Left colon (tissue), 2 donors: ENCODE results near the gene OCIAD1. TPM values are rescaled to one million over a fixed set of nuclear protein-coding genes. Genes with fewer than 3 reads are reported as not detected.
"Not testable (repeated sequence)": the region's sequence is repeated elsewhere in the genome, so short reads cannot be mapped to it uniquely, and the experiment has no call there.

Experiments used
- ATAC-seq: fragments of 200-7000 bp; cut with Tn5 transposase; one replicate; pipeline ENCODE4 v1.9.1; 2020; ENCODE audit warnings: mild to moderate bottlenecking, moderate library complexity
- DNase-seq, 2 donors: peaks; one replicate each; pipeline ENCODE4 v3.0.0-alpha.2; 2020
- intact Hi-C, 2 donors: fragments of 100-400 bp; cut with DNase I in 1 of 2; cut with micrococcal nuclease in 1 of 2; formaldehyde crosslinking; loops; one replicate each; pipeline versions ENCODE4 v1.11.2 to v1.14.0; 2022; cut with DNase I, micrococcal nuclease
- long read RNA-seq: library from polyadenylated mRNA; unstranded; transcript quantifications from one replicate; pipeline ENCODE4 v2.0.0, GENCODE V29; 2021
- total RNA-seq, 2 donors: library from RNA; stranded (reverse); fragmentation: NEBNext Ultra II Directional; extraction: Animal tissue kit (Norgen Biotek cat#: 25700); gene quantifications; one replicate each; pipeline ENCODE4 v1.2.1, GENCODE V29; 2021
- donor health status: DM: no; HTN: no; CAD: no.
- donor health status: DM: yes; HTN: yes; CAD: no.

Gene OCIAD1
- 100 to 1,000 TPM; 123 to 129 TPM for total RNA-seq
- long read RNA-seq, transcript OCIAD1-201 (9 exons, 1,414 nt), result major isoform, 21 of 42 reads
- long read RNA-seq, transcript OCIAD1-202 (9 exons, 1,594 nt), result minor isoform, 9 of 42 reads
- long read RNA-seq, partial matches to known transcripts, result 5 of 42 reads
- long read RNA-seq, other reads (novel, unspliced or antisense), result 7 of 42 reads

GRCh38 chr4:48830706-48831531, at the start of gene OCIAD1:
Gene OCIAD1 (plus strand): TSS chr4:48831088. CDS start chr4:48832625, 1,537 bp downstream.
- DNase-seq (peak; percentile 96 to 99), ATAC-seq (peak; percentile 99)
- intact Hi-C loops, result loop anchor here in 1 of 2 donors (10.0 kb wide), 1 partner anchor 46 kb away; the partner anchor contains the start of gene FRYL

- intact Hi-C loops, result loop anchor here in 1 of 2 donors (10.0 kb wide), 1 partner anchor 53 kb away; the partner anchor contains the start of gene OCIAD1
- DNase-seq (no peak), ATAC-seq (no peak)
Observed at GRCh38 chr4:48781968-48782367, 48.9 kb upstream of the OCIAD1 start.

- no peak for DNase-seq
- intact Hi-C loops, result loop anchor here in 1 of 2 donors (10.0 kb wide), 1 partner anchor 49 kb away; the partner anchor contains the start of gene OCIAD1
- no peak for ATAC-seq
Observed at GRCh38 chr4:48785302-48785701, 45.6 kb upstream of the OCIAD1 start.

GRCh38 chr4:48786549-48786948, 44.3 kb upstream of the OCIAD1 start:
- no peak for ATAC-seq
- intact Hi-C loops, result loop anchor here in 1 of 2 donors (10.0 kb wide), 1 partner anchor 48 kb away; the partner anchor contains the start of gene OCIAD1

GRCh38 chr4:48787056-48787455, 43.8 kb upstream of the OCIAD1 start:
- ATAC-seq (no peak), DNase-seq (no peak)
- intact Hi-C loops, result loop anchor here in 1 of 2 donors (10.0 kb wide), 1 partner anchor 48 kb away; the partner anchor contains the start of gene OCIAD1

More at GRCh38 chr4:48786549-48786948, 44.3 kb upstream of the OCIAD1 start:
- no peak for DNase-seq

GRCh38 chr4:48790561-48790960, 40.3 kb upstream of the OCIAD1 start:
- DNase-seq (no peak), ATAC-seq (peak; percentile 50)
- intact Hi-C loops, result no loop called here

- DNase-seq, result no peak
- intact Hi-C loops, result no loop called here
- ATAC-seq, result no peak
Observed at GRCh38 chr4:48791313-48791712, 39.6 kb upstream of the OCIAD1 start.

GRCh38 chr4:48792348-48793006, 38.4 kb upstream of the OCIAD1 start:
- intact Hi-C loops, result no loop called here
- DNase-seq (no peak), ATAC-seq (no peak)

- intact Hi-C loops, result no loop called here
- DNase-seq, result no peak
- ATAC-seq, result no peak
Observed at GRCh38 chr4:48795108-48795507, 35.8 kb upstream of the OCIAD1 start.

GRCh38 chr4:48796191-48796926, 34.5 kb upstream of the OCIAD1 start:
- peak; percentile 49 for ATAC-seq
- intact Hi-C loops, result no loop called here
- no peak for DNase-seq

- DNase-seq, result no peak
- intact Hi-C loops, result no loop called here
- ATAC-seq, result peak; percentile 93
Observed at GRCh38 chr4:48796927-48797679, 33.8 kb upstream of the OCIAD1 start.

GRCh38 chr4:48798117-48798516, 32.8 kb upstream of the OCIAD1 start:
- ATAC-seq, result no peak
- intact Hi-C loops, result no loop called here
- DNase-seq, result no peak

- intact Hi-C loops, result no loop called here
- ATAC-seq (peak; percentile 17), DNase-seq (no peak)
Observed at GRCh38 chr4:48799157-48799556, 31.7 kb upstream of the OCIAD1 start.

- ATAC-seq, intact Hi-C loops, DNase-seq: not testable (repeated sequence)
Observed at GRCh38 chr4:48800155-48800554, 30.7 kb upstream of the OCIAD1 start.

GRCh38 chr4:48801016-48801715, 29.7 kb upstream of the OCIAD1 start:
- DNase-seq (no peak), ATAC-seq (no peak)
- intact Hi-C loops, result no loop called here

GRCh38 chr4:48804584-48805301, 26.1 kb upstream of the OCIAD1 start:
- intact Hi-C loops, result no loop called here
- DNase-seq (no peak), ATAC-seq (no peak)

- intact Hi-C loops, result no loop called here
- no peak for ATAC-seq
- DNase-seq, result no peak
Observed at GRCh38 chr4:48812866-48813265, 18.0 kb upstream of the OCIAD1 start.
